ENCODE data around the gene RPL13A.
A peak's percentile ranks its signal among the peaks of the same experiment; 100 is the strongest.

Gene RPL13A

GRCh38 chr19:49486232-49486631 is 1.2 kb upstream of the RPL13A start:
- DNase-seq (ENCODE audit: low spot score) = no peak

GRCh38 chr19:49486710-49487276 is 615 bp upstream of the RPL13A start:
- no peak for DNase-seq (ENCODE audit: low spot score)

- no peak for DNase-seq (ENCODE audit: low spot score)
Observed at GRCh38 chr19:49488046-49488862, 846 bp downstream of the RPL13A start.

GRCh38 chr19:49488863-49489537 is 1.6 kb downstream of the RPL13A start:
- DNase-seq (ENCODE audit: low spot score) = no peak

GRCh38 chr19:49489601-49490167 is 2.3 kb downstream of the RPL13A start:
- peak; percentile 27 for DNase-seq (ENCODE audit: low spot score)

- DNase-seq (ENCODE audit: low spot score) = no peak
Observed at GRCh38 chr19:49490287-49491029, 3.0 kb downstream of the RPL13A start.

- no peak for DNase-seq (ENCODE audit: low spot score)
Observed at GRCh38 chr19:49491030-49491803, 3.8 kb downstream of the RPL13A start.

- DNase-seq (ENCODE audit: low spot score) = no peak
Observed at GRCh38 chr19:49491804-49492572, 4.6 kb downstream of the RPL13A start.

- no peak for DNase-seq (ENCODE audit: low spot score)
Observed at GRCh38 chr19:49492573-49493405, 5.4 kb downstream of the RPL13A start.

GRCh38 chr19:49496574-49497008 is 9.2 kb downstream of the RPL13A start:
- no peak for DNase-seq (ENCODE audit: low spot score)

- peak; percentile 80 for DNase-seq (ENCODE audit: low spot score)
Observed at GRCh38 chr19:49497047-49497788, 9.8 kb downstream of the RPL13A start.

GRCh38 chr19:49497789-49498103 is 10.3 kb downstream of the RPL13A start:
- no peak for DNase-seq (ENCODE audit: low spot score)

- DNase-seq (ENCODE audit: low spot score) = no peak
Observed at GRCh38 chr19:49498475-49498874, 11.1 kb downstream of the RPL13A start.

GRCh38 chr19:49499030-49499670 is 11.7 kb downstream of the RPL13A start:
- peak; percentile 22 for DNase-seq (ENCODE audit: low spot score)

GRCh38 chr19:49502866-49503581 is 15.6 kb downstream of the RPL13A start:
- DNase-seq (ENCODE audit: low spot score) = peak; percentile 65

GRCh38 chr19:49503582-49503962 is 16.2 kb downstream of the RPL13A start:
- no peak for DNase-seq (ENCODE audit: low spot score)

- DNase-seq (ENCODE audit: low spot score) = peak; percentile 80
Observed at GRCh38 chr19:49506575-49507105, 19.2 kb downstream of the RPL13A start.

Data from CD4-positive, alpha-beta T cell treated with Interleukin-6 at 100 ng/mL for 8 hours (primary cell).